ENCODE measurements around the gene TMEM131. TPM values are rescaled to one million over a fixed set of nuclear protein-coding genes. Genes with fewer than 3 reads are reported as not detected.
"Not testable (repeated sequence)": the region's sequence is repeated elsewhere in the genome, so short reads cannot be mapped to it uniquely, and the experiment has no call there.

The TMEM131 gene
- total RNA-seq, 1 donor from 2014 or later = 58.8 TPM

DNA sequence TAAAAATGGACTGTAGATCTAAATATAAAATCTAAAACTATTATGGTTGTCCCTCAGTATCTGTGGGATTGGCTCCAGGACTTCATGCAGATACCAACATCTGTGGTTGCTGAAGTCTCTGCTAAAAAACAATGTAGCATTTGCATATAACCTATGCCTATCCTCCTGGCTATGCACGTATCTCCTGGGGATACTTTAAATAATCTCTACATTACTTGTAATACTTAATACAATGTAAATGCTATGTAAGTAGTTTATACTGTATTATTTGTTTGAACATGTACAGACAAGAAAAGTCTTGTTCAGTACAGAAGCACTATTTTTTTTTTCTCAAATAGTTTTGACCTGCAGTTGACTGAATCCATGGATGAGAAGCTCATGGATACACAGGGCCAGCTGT is 147.4 kb downstream of the TMEM131 start:
- peaks cover 5% of the 10 kb centered on the region for H3K36me3 Mint-ChIP-seq (ENCODE audit: insufficient read depth)
- no peaks in the 10 kb centered on the region for H3K9me3 Mint-ChIP-seq (ENCODE audit: low read depth)
- no peaks in the 10 kb centered on the region for H3K27me3 Mint-ChIP-seq
- H3K27ac Mint-ChIP-seq = no peak overlapping the region
- TF ChIP-seq, protein P1, sequence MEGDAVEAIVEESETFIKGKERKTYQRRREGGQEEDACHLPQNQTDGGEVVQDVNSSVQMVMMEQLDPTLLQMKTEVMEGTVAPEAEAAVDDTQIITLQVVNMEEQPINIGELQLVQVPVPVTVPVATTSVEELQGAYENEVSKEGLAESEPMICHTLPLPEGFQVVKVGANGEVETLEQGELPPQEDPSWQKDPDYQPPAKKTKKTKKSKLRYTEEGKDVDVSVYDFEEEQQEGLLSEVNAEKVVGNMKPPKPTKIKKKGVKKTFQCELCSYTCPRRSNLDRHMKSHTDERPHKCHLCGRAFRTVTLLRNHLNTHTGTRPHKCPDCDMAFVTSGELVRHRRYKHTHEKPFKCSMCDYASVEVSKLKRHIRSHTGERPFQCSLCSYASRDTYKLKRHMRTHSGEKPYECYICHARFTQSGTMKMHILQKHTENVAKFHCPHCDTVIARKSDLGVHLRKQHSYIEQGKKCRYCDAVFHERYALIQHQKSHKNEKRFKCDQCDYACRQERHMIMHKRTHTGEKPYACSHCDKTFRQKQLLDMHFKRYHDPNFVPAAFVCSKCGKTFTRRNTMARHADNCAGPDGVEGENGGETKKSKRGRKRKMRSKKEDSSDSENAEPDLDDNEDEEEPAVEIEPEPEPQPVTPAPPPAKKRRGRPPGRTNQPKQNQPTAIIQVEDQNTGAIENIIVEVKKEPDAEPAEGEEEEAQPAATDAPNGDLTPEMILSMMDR (IDR thresholded peaks at IDR 0.05; ENCODE audit: unreplicated experiment) = no peak
- DNase-seq (ENCODE audit: low spot score, unreplicated experiment) = no peak
- H3K4me1 Mint-ChIP-seq (ENCODE audit: low read depth) = peaks cover 3% of the 10 kb centered on the region
- no peak overlapping the region for H3K4me3 Mint-ChIP-seq (ENCODE audit: low read depth)

DNA sequence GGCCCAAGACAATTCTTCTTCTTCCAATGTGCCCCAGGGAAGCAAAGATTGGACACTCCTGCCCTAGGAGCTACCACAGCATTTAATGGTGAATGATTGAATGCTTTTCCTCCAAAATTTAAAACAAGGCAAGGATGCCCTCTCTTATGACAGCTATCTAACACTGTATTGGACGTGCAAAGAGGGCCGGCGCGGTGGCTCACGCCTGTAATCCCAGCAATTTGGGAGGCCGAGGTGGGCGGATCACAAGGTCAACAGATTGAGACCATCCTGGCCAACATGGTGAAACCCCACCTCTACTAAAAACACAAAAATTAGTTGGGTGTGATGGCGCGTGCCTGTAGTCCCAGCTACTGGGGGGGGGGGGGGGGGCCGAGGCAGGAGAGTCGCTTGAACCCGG is 149.0 kb downstream of the TMEM131 start:
- not testable (repeated sequence) for DNase-seq (ENCODE audit: low spot score, unreplicated experiment); H3K36me3 Mint-ChIP-seq (ENCODE audit: insufficient read depth); H3K4me3 Mint-ChIP-seq (ENCODE audit: low read depth); H3K27me3 Mint-ChIP-seq; H3K27ac Mint-ChIP-seq; H3K4me1 Mint-ChIP-seq (ENCODE audit: low read depth); H3K9me3 Mint-ChIP-seq (ENCODE audit: low read depth)

DNA sequence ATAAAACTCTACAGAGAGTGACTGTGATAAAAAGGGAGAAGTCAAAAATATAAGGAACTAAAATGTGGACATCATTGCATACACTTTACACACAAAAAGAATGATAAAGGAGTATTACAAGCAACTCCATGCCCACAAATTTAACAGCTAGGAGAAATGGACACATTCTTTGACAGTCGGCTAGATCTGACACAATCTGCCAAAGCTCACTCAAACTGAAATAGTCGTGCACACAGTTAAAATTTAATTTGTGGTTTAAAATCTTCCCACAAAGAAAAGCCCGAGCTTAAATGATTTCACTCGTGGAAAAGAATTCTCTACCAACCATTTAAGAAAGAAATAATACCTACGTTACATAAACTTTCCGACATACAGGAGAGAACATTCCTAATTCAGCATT is 149.9 kb downstream of the TMEM131 start:
- Mint-ChIP-seq H3K36me3 (ENCODE audit: insufficient read depth) (peaks cover 9% of the 10 kb centered on the region), H3K4me3 (ENCODE audit: low read depth) (no peak overlapping the region), H3K27me3 (no peaks in the 10 kb centered on the region), H3K27ac (no peak overlapping the region), H3K4me1 (ENCODE audit: low read depth) (peaks cover 3% of the 10 kb centered on the region), H3K9me3 (ENCODE audit: low read depth) (no peaks in the 10 kb centered on the region)
- TF ChIP-seq, protein P1 (IDR thresholded peaks at IDR 0.05; ENCODE audit: unreplicated experiment) = no peak
- DNase-seq (ENCODE audit: low spot score, unreplicated experiment) = no peak

DNA sequence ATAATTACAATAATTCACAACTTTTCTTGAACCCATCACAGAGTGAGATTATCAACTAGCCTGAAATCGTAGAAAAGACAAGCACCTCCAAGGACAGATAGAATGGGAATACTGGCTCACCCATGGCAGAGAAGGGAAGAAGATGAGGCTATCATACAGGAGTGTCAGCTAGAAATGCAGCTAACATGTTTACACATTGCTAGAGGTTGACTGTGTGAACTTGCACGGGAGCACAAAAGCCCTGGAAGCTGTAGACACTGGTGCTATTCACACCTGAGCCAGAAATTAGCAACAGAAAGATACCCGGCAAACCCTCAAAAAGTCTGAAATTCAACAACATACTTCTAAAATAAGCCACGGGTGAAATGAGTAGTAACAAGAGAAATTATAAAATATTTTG is 150.6 kb downstream of the TMEM131 start:
- TF ChIP-seq, protein P1 (IDR thresholded peaks at IDR 0.05; ENCODE audit: unreplicated experiment) = no peak

DNA sequence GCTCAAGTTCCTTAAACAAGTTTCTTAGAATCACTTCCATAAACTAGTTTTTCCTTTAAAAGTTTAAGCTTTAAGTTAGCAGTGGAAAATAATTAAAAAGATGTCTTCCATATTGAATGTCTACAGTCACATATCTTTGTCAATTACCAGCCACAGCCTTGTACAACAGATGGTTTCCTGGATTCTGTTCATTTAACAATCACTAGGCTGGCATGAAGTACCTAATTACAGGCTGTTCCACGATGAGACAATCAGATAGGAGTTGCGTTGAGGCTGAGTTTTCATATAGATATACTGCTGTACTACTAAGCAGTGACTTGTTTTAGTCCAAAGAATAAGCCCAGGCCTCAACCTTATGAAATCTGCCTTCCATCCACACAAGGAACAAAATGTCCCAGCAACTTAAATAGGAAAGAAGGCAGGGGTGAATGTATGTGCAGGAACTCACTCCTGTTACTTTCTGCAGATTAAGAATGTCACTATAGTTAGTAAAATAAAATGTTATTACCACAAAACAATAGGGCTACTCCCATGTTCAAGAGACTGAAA is 151.4 kb downstream of the TMEM131 start:
- TF ChIP-seq, protein P1 (IDR thresholded peaks at IDR 0.05; ENCODE audit: unreplicated experiment) = no peak
- Mint-ChIP-seq H3K27ac (no peak overlapping the region), H3K36me3 (ENCODE audit: insufficient read depth) (peaks cover 15% of the 10 kb centered on the region), H3K4me1 (ENCODE audit: low read depth) (peaks cover 3% of the 10 kb centered on the region), H3K27me3 (no peaks in the 10 kb centered on the region), H3K9me3 (ENCODE audit: low read depth) (no peaks in the 10 kb centered on the region), H3K4me3 (ENCODE audit: low read depth) (no peak overlapping the region)
- no peak for DNase-seq (ENCODE audit: low spot score, unreplicated experiment)

More for the DNA sequence above, 150.6 kb downstream of the TMEM131 start:
- Mint-ChIP-seq H3K27ac (no peak overlapping the region), H3K4me1 (ENCODE audit: low read depth) (peaks cover 3% of the 10 kb centered on the region), H3K9me3 (ENCODE audit: low read depth) (no peaks in the 10 kb centered on the region), H3K27me3 (no peaks in the 10 kb centered on the region), H3K4me3 (ENCODE audit: low read depth) (no peak overlapping the region), H3K36me3 (ENCODE audit: insufficient read depth) (peaks cover 13% of the 10 kb centered on the region)
- no peak for DNase-seq (ENCODE audit: low spot score, unreplicated experiment)

DNA sequence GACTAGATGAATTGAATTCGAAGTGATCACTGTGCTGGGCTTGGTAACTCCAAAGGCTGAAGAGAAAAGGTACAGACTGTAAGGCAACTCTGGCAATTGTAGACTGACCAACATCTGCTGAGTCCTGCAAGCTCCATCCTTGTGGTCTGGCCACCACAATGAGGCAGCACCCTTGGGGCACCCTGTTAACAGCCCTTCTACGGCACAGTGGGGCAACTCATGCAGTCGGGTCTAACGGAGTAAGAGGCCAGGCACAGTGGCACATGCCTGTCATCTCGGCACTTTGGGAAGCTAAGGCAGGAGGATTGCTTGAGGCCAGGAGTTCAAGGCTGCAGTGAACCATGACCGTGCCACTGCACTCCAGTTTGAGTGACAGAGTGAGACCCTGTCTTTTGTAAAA is 155.6 kb downstream of the TMEM131 start:
- DNase-seq (ENCODE audit: low spot score, unreplicated experiment) = no peak
- Mint-ChIP-seq H3K4me1 (ENCODE audit: low read depth) (peaks cover under 1% of the 10 kb centered on the region), H3K9me3 (ENCODE audit: low read depth) (no peaks in the 10 kb centered on the region), H3K4me3 (ENCODE audit: low read depth) (no peak overlapping the region), H3K36me3 (ENCODE audit: insufficient read depth) (peaks cover 17% of the 10 kb centered on the region), H3K27ac (no peak overlapping the region), H3K27me3 (no peaks in the 10 kb centered on the region)
- TF ChIP-seq, protein P1 (IDR thresholded peaks at IDR 0.05; ENCODE audit: unreplicated experiment) = no peak
